GM10266 (cell line): ENCODE data around the gene MYBPHL.
A peak's percentile ranks its signal among the peaks of the same experiment; 100 is the strongest.

ENCODE experiments used
- DNase-seq: peaks from one replicate; pipeline ENCODE4 v3.0.0; 2012; ENCODE audit errors: extremely low spot score
- TF ChIP-seq, protein P1 (sequence below): IDR thresholded peaks from 2 replicates; pipeline ENCODE4 v1.5.1; 2012; ENCODE audit warnings: mild to moderate bottlenecking, low read depth; ENCODE audit not compliant: control insufficient read depth, insufficient read depth; ENCODE audit errors: missing control alignments

MYBPHL gene

DNA sequence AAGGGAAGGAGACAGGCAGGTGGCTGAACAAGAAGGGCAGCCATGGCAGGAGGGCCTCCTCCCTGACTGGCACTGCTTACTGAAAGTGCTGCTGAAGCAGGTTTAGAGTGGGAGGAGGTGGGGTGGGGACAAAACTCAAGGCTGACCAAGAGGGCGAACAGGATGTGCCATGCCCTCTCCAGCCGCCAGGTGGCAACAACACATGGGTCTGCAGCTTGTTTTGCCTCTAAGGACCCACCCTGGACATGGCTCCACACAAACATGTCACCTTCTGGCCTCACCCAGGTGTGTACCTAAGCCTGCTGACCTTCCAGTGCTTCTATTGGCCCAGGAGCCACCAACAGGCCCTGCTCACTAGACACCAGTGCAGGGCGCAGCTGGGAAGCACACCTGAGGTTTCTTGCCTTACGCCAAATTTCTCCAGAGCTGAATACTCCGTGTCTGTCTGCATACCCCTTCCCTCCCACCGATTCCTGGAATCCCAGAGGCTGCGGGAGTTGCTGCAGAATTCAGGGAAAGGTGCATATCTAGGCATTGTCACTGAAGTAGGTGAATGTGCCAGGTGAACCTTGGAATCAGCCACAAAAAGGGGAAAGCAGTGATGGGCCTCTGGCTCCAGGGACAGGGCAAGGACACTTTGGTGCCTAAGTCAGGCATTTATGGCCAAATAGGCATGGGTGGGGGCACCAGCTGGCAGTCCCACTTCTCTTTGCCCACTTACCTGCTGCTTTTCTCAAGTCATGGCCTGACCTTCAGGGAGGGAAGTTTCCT lies 29.2 kb downstream of the MYBPHL start:
- peak; percentile 90 for DNase-seq
- TF ChIP-seq, protein P1, sequence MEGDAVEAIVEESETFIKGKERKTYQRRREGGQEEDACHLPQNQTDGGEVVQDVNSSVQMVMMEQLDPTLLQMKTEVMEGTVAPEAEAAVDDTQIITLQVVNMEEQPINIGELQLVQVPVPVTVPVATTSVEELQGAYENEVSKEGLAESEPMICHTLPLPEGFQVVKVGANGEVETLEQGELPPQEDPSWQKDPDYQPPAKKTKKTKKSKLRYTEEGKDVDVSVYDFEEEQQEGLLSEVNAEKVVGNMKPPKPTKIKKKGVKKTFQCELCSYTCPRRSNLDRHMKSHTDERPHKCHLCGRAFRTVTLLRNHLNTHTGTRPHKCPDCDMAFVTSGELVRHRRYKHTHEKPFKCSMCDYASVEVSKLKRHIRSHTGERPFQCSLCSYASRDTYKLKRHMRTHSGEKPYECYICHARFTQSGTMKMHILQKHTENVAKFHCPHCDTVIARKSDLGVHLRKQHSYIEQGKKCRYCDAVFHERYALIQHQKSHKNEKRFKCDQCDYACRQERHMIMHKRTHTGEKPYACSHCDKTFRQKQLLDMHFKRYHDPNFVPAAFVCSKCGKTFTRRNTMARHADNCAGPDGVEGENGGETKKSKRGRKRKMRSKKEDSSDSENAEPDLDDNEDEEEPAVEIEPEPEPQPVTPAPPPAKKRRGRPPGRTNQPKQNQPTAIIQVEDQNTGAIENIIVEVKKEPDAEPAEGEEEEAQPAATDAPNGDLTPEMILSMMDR = peak; percentile 87

GRCh38 chr1:109275706-109276345 lies 31.0 kb downstream of the MYBPHL start:
- TF ChIP-seq, protein P1 = no peak
- no peak for DNase-seq

- DNase-seq = no peak
- TF ChIP-seq, protein P1 = no peak
Observed at GRCh38 chr1:109274533-109275476, 32.0 kb downstream of the MYBPHL start.

DNA sequence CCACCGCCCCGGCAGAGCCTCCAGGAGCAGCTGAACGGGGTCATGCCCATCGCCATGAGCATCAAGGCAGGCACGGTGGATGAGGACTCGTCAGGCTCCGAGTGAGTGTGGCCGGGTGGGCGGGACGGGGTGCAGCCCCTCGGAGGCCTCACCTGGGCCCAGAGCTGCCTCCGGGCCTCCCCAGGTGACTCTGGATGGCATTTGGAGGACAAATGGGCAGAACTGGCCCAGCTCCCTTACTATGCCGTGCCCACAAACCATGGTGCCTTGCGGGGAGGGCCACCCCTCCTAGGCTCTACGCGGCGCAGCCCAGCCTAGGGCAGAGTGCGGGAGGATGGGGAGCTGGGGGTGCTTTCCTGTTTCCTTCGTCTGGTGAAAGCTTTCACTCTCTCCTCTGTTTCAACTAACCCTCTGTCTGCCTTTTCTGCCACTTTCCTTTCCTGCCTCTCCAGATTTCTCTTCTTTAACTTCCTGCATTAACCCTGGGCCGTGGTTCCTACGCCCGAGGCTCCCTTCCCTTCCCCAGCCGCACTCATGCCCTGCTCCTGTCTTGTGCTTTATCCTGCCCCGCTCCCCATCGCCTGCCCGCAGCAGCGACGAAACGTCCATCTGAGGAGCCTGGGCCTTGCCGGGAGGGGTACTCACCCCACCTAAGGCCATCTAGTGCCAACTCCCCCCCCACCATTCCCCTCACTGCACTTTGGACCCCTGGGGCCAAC lies 33.1 kb downstream of the MYBPHL start:
- DNase-seq = no peak
- TF ChIP-seq, protein P1 = no peak

- DNase-seq = no peak
- TF ChIP-seq, protein P1 = no peak
Observed at GRCh38 chr1:109272831-109273547, 33.8 kb downstream of the MYBPHL start.
